IMR-90 (cell line): Measurements from ENCODE around the gene PGLYRP2.

Source experiments
- CEBPB ChIP-seq: IDR thresholded peaks from 2 replicates; pipeline ENCODE4 v1.6.1; 2012; ENCODE audit warnings: low read depth, low read length, improper control_type of control experiment
- POLR2A ChIP-seq: IDR thresholded peaks from 2 replicates; pipeline ENCODE4 v1.6.1; 2012; ENCODE audit warnings: mild to moderate bottlenecking, low read depth, low read length
- TF ChIP-seq, protein P1 (sequence below): conservative IDR thresholded peaks from 2 replicates; pipeline ENCODE4 v1.5.1; 2012; ENCODE audit warnings: mild to moderate bottlenecking, low read depth, low read length, improper control_type of control experiment
- TF ChIP-seq, protein P2 (sequence below): fragments of 150-350 bp; IDR thresholded peaks from 2 replicates; pipeline ENCODE4 v1.6.1; 2017; ENCODE audit warnings: mild to moderate bottlenecking, antibody characterized with exemption, low read length, low read depth
- TF ChIP-seq, protein P3 (sequence below): fragments of 150-350 bp; IDR thresholded peaks from 2 replicates; pipeline ENCODE4 v1.6.1; 2016; ENCODE audit warnings: low read depth, mild to moderate bottlenecking, low read length, moderate library complexity, borderline replicate concordance

DNA sequence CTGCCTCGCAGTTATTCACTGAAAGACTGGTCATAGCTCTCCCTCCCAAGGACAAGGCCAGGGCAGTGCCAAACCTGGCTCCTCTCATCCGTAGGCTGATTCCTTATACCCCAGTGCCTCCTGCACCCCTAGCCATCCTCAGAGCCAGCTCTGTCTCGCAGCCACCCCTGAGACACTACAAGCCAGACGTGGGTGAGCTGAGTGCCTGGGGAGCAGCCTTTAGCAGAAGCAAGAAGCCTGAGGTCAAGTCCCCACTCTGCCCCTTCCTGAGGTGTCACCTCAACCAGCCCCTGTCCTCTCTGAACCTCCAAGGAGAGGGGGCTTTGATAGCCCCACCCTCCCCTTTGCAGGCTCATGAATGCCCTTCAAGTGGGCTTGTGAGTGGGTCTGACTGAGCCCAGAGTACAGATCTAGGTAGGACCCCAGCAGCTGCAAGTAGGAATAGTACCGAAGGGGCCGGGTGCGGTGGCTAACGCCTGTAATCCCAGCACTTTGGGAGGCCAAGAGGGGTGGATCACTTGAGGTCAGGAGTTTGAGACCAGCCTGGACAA lies 45.7 kb downstream of the PGLYRP2 start:
- TF ChIP-seq, protein P1, sequence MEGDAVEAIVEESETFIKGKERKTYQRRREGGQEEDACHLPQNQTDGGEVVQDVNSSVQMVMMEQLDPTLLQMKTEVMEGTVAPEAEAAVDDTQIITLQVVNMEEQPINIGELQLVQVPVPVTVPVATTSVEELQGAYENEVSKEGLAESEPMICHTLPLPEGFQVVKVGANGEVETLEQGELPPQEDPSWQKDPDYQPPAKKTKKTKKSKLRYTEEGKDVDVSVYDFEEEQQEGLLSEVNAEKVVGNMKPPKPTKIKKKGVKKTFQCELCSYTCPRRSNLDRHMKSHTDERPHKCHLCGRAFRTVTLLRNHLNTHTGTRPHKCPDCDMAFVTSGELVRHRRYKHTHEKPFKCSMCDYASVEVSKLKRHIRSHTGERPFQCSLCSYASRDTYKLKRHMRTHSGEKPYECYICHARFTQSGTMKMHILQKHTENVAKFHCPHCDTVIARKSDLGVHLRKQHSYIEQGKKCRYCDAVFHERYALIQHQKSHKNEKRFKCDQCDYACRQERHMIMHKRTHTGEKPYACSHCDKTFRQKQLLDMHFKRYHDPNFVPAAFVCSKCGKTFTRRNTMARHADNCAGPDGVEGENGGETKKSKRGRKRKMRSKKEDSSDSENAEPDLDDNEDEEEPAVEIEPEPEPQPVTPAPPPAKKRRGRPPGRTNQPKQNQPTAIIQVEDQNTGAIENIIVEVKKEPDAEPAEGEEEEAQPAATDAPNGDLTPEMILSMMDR = no peak
- TF ChIP-seq POLR2A (no peak), CEBPB (no peak)
- TF ChIP-seq, protein P2, sequence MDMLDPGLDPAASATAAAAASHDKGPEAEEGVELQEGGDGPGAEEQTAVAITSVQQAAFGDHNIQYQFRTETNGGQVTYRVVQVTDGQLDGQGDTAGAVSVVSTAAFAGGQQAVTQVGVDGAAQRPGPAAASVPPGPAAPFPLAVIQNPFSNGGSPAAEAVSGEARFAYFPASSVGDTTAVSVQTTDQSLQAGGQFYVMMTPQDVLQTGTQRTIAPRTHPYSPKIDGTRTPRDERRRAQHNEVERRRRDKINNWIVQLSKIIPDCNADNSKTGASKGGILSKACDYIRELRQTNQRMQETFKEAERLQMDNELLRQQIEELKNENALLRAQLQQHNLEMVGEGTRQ = no peak
- TF ChIP-seq, protein P3, sequence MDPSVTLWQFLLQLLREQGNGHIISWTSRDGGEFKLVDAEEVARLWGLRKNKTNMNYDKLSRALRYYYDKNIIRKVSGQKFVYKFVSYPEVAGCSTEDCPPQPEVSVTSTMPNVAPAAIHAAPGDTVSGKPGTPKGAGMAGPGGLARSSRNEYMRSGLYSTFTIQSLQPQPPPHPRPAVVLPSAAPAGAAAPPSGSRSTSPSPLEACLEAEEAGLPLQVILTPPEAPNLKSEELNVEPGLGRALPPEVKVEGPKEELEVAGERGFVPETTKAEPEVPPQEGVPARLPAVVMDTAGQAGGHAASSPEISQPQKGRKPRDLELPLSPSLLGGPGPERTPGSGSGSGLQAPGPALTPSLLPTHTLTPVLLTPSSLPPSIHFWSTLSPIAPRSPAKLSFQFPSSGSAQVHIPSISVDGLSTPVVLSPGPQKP = no peak
